ENCODE results near the gene ABCA9.

GRCh38 chr17:69093279-69093789 is 32.6 kb upstream of the ABCA9 start:
- TF ChIP-seq EP300 (conservative IDR thresholded peaks at IDR 0.05; ENCODE audit: poor library complexity, severe bottlenecking) (no peak), POLR2AphosphoS5 (IDR thresholded peaks at IDR 0.05) (no peak), EZH2 (IDR thresholded peaks at IDR 0.05; ENCODE audit: borderline replicate concordance, insufficient read depth, low read length, poor library complexity, severe bottlenecking) (no peak), CTCF (IDR thresholded peaks at IDR 0.05; ENCODE audit: poor library complexity, severe bottlenecking) (no peak), MXI1 (conservative IDR thresholded peaks at IDR 0.05; ENCODE audit: poor library complexity, severe bottlenecking) (no peak), SMC3 (conservative IDR thresholded peaks at IDR 0.05; ENCODE audit: poor library complexity) (no peak)

Measured in neural cell (in vitro differentiated cells).